CD14-positive monocyte (primary cell): Measurements from ENCODE around the gene PSMB10. TPM values are rescaled to one million over a fixed set of nuclear protein-coding genes. Genes with fewer than 3 reads are reported as not detected.

Experiments
- DNase-seq, 3 donors: peaks; one replicate each; pipeline ENCODE4 v3.0.0-alpha.2; 2011 to 2022
- H2AFZ ChIP-seq: 2 replicates; pipeline ENCODE4 v1.6.0; 2012; ENCODE audit warnings: mild to moderate bottlenecking, low read depth, low read length, inconsistent platforms; ENCODE audit not compliant: insufficient read depth, poor library complexity, severe bottlenecking
- H3K27ac ChIP-seq, 2 donors: 1 replicate in 1 of 2; 2 replicates in 1 of 2; pipeline ENCODE4 v1.5.1; 2012 to 2013; ENCODE audit warnings: low read length in 2 of 2, control low read depth in 1 of 2, inconsistent platforms in 1 of 2, low read depth in 1 of 2, mild to moderate bottlenecking in 1 of 2
- H3K27me3 ChIP-seq, 2 donors: one replicate each; pipeline versions ENCODE4 v1.6.0 to v1.6.1; 2011 to 2013; ENCODE audit warnings: low read length in 2 of 2; ENCODE audit not compliant: control insufficient read depth in 2 of 2, insufficient read depth in 2 of 2
- H3K36me3 ChIP-seq, 2 donors: replicated peaks in 1 of 2; 1 replicate in 1 of 2; 2 replicates in 1 of 2; pipeline versions ENCODE4 v1.5.1 to v1.6.1; 2012 to 2013; ENCODE audit warnings: low read length in 2 of 2, control low read depth in 1 of 2, inconsistent platforms in 1 of 2, mild to moderate bottlenecking in 1 of 2; ENCODE audit not compliant: insufficient read depth in 2 of 2, control insufficient read depth in 1 of 2
- H3K4me1 ChIP-seq, 2 donors: 1 replicate in 1 of 2; 2 replicates in 1 of 2; pipeline versions ENCODE4 v1.5.1 to v1.6.1; 2012 to 2013; ENCODE audit warnings: low read length in 2 of 2, control low read depth in 1 of 2, inconsistent platforms in 1 of 2, mild to moderate bottlenecking in 1 of 2, moderate library complexity in 1 of 2; ENCODE audit not compliant: insufficient read depth in 2 of 2, control insufficient read depth in 1 of 2
- H3K4me2 ChIP-seq: replicated peaks from 2 replicates; pipeline ENCODE3; 2012; ENCODE audit warnings: low read length, moderate library complexity, mild to moderate bottlenecking; ENCODE audit not compliant: poor library complexity, severe bottlenecking; ENCODE audit errors: extremely low read depth
- H3K4me3 ChIP-seq, 3 experiments: fragments of 200-600 bp in 1 of 3; sonication (generic) in 1 of 3; replicated peaks in 1 of 3; 1 replicate in 2 of 3; 2 replicates in 1 of 3; pipeline ENCODE4 v1.5.1; 2011 to 2013; ENCODE audit warnings: low read length in 3 of 3, mild to moderate bottlenecking in 3 of 3, control low read depth in 2 of 3, low read depth in 2 of 3, inconsistent platforms in 1 of 3, moderate library complexity in 1 of 3
- H3K79me2 ChIP-seq: 2 replicates; pipeline ENCODE4 v1.6.0; 2012; ENCODE audit warnings: mild to moderate bottlenecking, control low read depth, inconsistent platforms, low read length, moderate library complexity; ENCODE audit not compliant: insufficient read depth
- H3K9ac ChIP-seq: 2 replicates; pipeline ENCODE4 v1.6.0; 2017; ENCODE audit warnings: low read length, mild to moderate bottlenecking; ENCODE audit not compliant: insufficient read depth, poor library complexity, severe bottlenecking
- H3K9me3 ChIP-seq, 2 donors: replicated peaks in 1 of 2; 1 replicate in 1 of 2; 2 replicates in 1 of 2; pipeline versions ENCODE4 v1.5.1 to v1.6.1; 2012 to 2013; ENCODE audit warnings: low read length in 2 of 2, control low read depth in 1 of 2; ENCODE audit not compliant: control insufficient read depth in 1 of 2, insufficient read depth in 1 of 2
- H4K20me1 ChIP-seq: 2 replicates; pipeline ENCODE4 v1.6.0; 2012; ENCODE audit warnings: mild to moderate bottlenecking, low read length, control low read depth, moderate library complexity; ENCODE audit not compliant: insufficient read depth
- H3K27ac Mint-ChIP-seq, 7 donors: one replicate each; pipeline ENCODE4 v1.8.0; 2020; ENCODE audit warnings: mild to moderate bottlenecking in 7 of 7, mixed read lengths in 7 of 7, moderate library complexity in 6 of 7, inconsistent platforms in 2 of 7
- H3K27me3 Mint-ChIP-seq, 3 donors: one replicate each; pipeline ENCODE4 v1.8.0; 2021 to 2022; ENCODE audit warnings: low read depth in 3 of 3, mild to moderate bottlenecking in 3 of 3, mixed read lengths in 3 of 3, moderate library complexity in 3 of 3, inconsistent platforms in 1 of 3
- H3K36me3 Mint-ChIP-seq, 2 donors: one replicate each; pipeline ENCODE4 v1.8.0; 2020; ENCODE audit warnings: mixed read lengths in 2 of 2, inconsistent platforms in 1 of 2, mild to moderate bottlenecking in 1 of 2
- H3K4me1 Mint-ChIP-seq: one replicate; pipeline ENCODE4 v1.8.0; 2020; ENCODE audit warnings: mild to moderate bottlenecking, mixed read lengths
- H3K4me3 Mint-ChIP-seq, 2 donors: one replicate each; pipeline ENCODE4 v1.8.0; 2020; ENCODE audit warnings: mild to moderate bottlenecking in 2 of 2, mixed read lengths in 2 of 2, moderate library complexity in 1 of 2
- H3K9me3 Mint-ChIP-seq, 7 donors: one replicate each; pipeline ENCODE4 v1.8.0; 2020 to 2022; ENCODE audit warnings: mixed read lengths in 7 of 7, mild to moderate bottlenecking in 6 of 7, moderate library complexity in 6 of 7, inconsistent platforms in 2 of 7
- WGBS: methylation state at CpG from one replicate; pipeline ENCODE4 v1.1.5; 2013; ENCODE audit warnings: missing lambda C conversion rate; ENCODE audit not compliant: insufficient coverage; 5-methylcytosine and 5-hydroxymethylcytosine counted together
- intact Hi-C, 2 donors: fragments of 100-400 bp; cut with micrococcal nuclease; formaldehyde crosslinking; loops; one replicate each; pipeline versions ENCODE4 v1.15.0 to v1.15.1; 2023
- polyA plus RNA-seq, 3 donors: library from polyadenylated mRNA; depleted of rRNA in 1 of 3; unstranded in 2 of 3; stranded (reverse) in 1 of 3; fragments of 300-500 nt in 2 of 3; fragments of >200 nt in 1 of 3; fragmentation: Illumina TruSeq in 2 of 3; gene quantifications; 1 replicate in 2 of 3; 2 replicates in 1 of 3; pipeline ENCODE4 v1.2.3, GENCODE V29; 2012 to 2021
- TF ChIP-seq, protein P1 (sequence below): fragments of 200-600 bp; IDR thresholded peaks from one replicate; pipeline ENCODE4 v1.8.0; 2022; ENCODE audit warnings: antibody characterized with exemption, mild to moderate bottlenecking

The PSMB10 gene
- polyA plus RNA-seq, 3 donors = 158 to 798 (median 609) TPM

- peaks cover 17 to 43% of the 10 kb centered on the region in 2 donors for H3K36me3 Mint-ChIP-seq
- peak overlapping the region in 1 of 7 donors; percentile 41 for H3K27ac Mint-ChIP-seq
- peaks cover 31 to 39% of the 10 kb centered on the region in 2 donors for H3K36me3 ChIP-seq
- H2AFZ ChIP-seq = no peak overlapping the region
- no peaks in the 10 kb centered on the region for H3K9me3 Mint-ChIP-seq
- TF ChIP-seq, protein P1, sequence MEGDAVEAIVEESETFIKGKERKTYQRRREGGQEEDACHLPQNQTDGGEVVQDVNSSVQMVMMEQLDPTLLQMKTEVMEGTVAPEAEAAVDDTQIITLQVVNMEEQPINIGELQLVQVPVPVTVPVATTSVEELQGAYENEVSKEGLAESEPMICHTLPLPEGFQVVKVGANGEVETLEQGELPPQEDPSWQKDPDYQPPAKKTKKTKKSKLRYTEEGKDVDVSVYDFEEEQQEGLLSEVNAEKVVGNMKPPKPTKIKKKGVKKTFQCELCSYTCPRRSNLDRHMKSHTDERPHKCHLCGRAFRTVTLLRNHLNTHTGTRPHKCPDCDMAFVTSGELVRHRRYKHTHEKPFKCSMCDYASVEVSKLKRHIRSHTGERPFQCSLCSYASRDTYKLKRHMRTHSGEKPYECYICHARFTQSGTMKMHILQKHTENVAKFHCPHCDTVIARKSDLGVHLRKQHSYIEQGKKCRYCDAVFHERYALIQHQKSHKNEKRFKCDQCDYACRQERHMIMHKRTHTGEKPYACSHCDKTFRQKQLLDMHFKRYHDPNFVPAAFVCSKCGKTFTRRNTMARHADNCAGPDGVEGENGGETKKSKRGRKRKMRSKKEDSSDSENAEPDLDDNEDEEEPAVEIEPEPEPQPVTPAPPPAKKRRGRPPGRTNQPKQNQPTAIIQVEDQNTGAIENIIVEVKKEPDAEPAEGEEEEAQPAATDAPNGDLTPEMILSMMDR = no peak
- no peak overlapping the region for H3K9ac ChIP-seq
- no peaks in the 10 kb centered on the region for H3K9me3 ChIP-seq
- no peak overlapping the region for H3K4me3 ChIP-seq
- DNase-seq = no peak
- H3K79me2 ChIP-seq = peaks cover 2% of the 10 kb centered on the region
- intact Hi-C loops = loop anchor here (5.0 to 10.0 kb wide), 2 partner anchors 164 to 346 kb away; partner anchors contain the start of gene ESRP2 (in 1 of the 2)
- H3K27ac ChIP-seq = no peak overlapping the region
- 100% methylated on average over 1 of the region's 3 CpGs for WGBS
- H3K27me3 ChIP-seq = no peaks in the 10 kb centered on the region
- peaks cover 0 to 2% (median 2%) of the 10 kb centered on the region in 3 donors for H3K27me3 Mint-ChIP-seq
- H3K4me2 ChIP-seq = no peak overlapping the region
- peaks cover 3% of the 10 kb centered on the region for H4K20me1 ChIP-seq
- H3K4me1 ChIP-seq = peaks cover 6 to 8% of the 10 kb centered on the region in 2 donors
- no peak overlapping the region for H3K4me3 Mint-ChIP-seq
- peaks cover 6% of the 10 kb centered on the region for H3K4me1 Mint-ChIP-seq
Observed at GRCh38 chr16:67888331-67888730, 48.3 kb downstream of the PSMB10 start.

DNA sequence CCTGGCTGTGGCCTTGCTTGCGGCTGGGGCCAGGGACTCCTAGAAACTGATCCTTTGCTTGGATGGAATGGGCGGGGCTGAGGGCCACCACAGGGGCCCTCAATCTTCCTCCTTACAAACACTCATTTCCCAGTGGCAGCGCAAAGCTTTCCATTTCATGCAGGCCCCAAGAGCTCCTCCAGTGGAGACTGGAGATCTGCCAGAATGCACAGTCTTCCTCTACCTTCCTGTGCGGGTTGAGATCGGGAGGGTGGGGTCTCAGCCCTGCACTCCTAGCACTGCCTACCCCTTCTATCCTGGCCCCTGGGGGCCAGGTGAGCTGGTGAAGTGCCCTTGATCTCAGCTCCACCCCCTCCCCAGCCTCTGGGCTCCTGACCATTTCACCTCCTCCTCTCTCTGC is 50.3 kb downstream of the PSMB10 start:
- TF ChIP-seq, protein P1 = no peak
- Mint-ChIP-seq H3K4me3 (no peak overlapping the region), H3K9me3 (no peaks in the 10 kb centered on the region), H3K4me1 (no peaks in the 10 kb centered on the region), H3K27me3 (peaks cover 0 to 2% (median 2%) of the 10 kb centered on the region in 3 donors), H3K27ac (peak overlapping the region in 1 of 7 donors; percentile 68), H3K36me3 (peaks cover 36 to 62% of the 10 kb centered on the region in 2 donors)
- Histone ChIP-seq H3K9me3 (no peaks in the 10 kb centered on the region), H3K27ac (no peak overlapping the region), H3K9ac (no peak overlapping the region), H4K20me1 (peaks cover 3% of the 10 kb centered on the region), H3K4me2 (no peak overlapping the region), H3K4me1 (no peaks in the 10 kb centered on the region), H2AFZ (no peak overlapping the region), H3K79me2 (no peaks in the 10 kb centered on the region), H3K36me3 (peaks cover 50 to 58% of the 10 kb centered on the region in 2 donors), H3K4me3 (no peak overlapping the region), H3K27me3 (no peaks in the 10 kb centered on the region)
- 93% methylated on average over 4 of the region's 5 CpGs for whole genome bisulfite sequencing
- intact Hi-C loops = loop anchor here (5.0 to 10.0 kb wide), 2 partner anchors 166 to 348 kb away; partner anchors contain the start of gene ESRP2 (in 1 of the 2)
- no peak for DNase-seq
